Skeletal muscle tissue (tissue), 4 donors: Measurements from ENCODE around the gene GRM8. TPM values are rescaled to one million over a fixed set of nuclear protein-coding genes. Genes with fewer than 3 reads are reported as not detected.

Source experiments
- H3K27ac ChIP-seq: one replicate; pipeline ENCODE4 v1.7.0; 2013; ENCODE audit warnings: mild to moderate bottlenecking, low read depth, low read length, inconsistent platforms
- H3K27me3 ChIP-seq, 3 donors: one replicate each; pipeline ENCODE4 v1.7.0; 2013; ENCODE audit warnings: low read length in 3 of 3; ENCODE audit not compliant: control insufficient read depth in 3 of 3, insufficient read depth in 3 of 3
- H3K36me3 ChIP-seq, 3 donors: one replicate each; pipeline ENCODE4 v1.7.0; 2013; ENCODE audit warnings: low read length in 3 of 3; ENCODE audit not compliant: control insufficient read depth in 3 of 3, insufficient read depth in 3 of 3
- H3K4me1 ChIP-seq, 3 donors: one replicate each; pipeline ENCODE4 v1.7.0; 2013; ENCODE audit warnings: low read length in 3 of 3, mild to moderate bottlenecking in 3 of 3; ENCODE audit not compliant: control insufficient read depth in 3 of 3, insufficient read depth in 3 of 3
- H3K4me3 ChIP-seq, 3 donors: one replicate each; pipeline ENCODE4 v1.7.0; 2013; ENCODE audit warnings: low read length in 3 of 3
- H3K9ac ChIP-seq, 3 donors: one replicate each; pipeline ENCODE4 v1.7.0; 2013; ENCODE audit warnings: low read length in 3 of 3, mild to moderate bottlenecking in 3 of 3, moderate library complexity in 2 of 3, low read depth in 1 of 3
- H3K9me3 ChIP-seq, 3 donors: one replicate each; pipeline ENCODE4 v1.7.0; 2013; ENCODE audit warnings: low read length in 3 of 3; ENCODE audit not compliant: control insufficient read depth in 3 of 3
- total RNA-seq: library from RNA; depleted of rRNA; stranded (reverse); fragments of >200 nt; gene quantifications from one replicate; pipeline ENCODE4 v1.2.3, GENCODE V29; 2014
- donor health status: Osteomylitis.

Gene GRM8
- total RNA-seq, 1 donor from 2014 or later: not detected

DNA sequence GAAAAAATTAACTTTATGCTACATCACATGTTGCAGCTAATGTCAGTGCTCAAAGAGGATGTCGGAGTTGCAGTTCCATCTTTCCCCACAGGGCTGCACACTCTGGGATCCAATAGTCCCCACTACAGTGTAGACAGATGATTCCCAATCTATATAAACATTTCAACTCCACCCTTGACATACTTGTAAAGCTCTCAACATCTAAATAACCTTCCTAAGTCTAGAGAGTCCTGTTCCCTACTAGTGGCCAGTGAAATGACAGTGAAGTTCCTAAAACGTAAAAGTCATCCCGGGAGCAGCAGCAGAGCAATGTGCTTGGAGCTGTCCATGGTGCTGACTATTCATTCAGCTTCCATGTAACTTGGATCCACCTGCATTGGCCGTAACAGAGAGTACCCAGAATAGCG lies 145.1 kb downstream of the GRM8 start:
- H3K9ac ChIP-seq: no peak overlapping the region
- H3K27me3 ChIP-seq: no peaks in the 10 kb centered on the region
- no peaks in the 10 kb centered on the region for H3K9me3 ChIP-seq
- no peaks in the 10 kb centered on the region for H3K4me1 ChIP-seq
- no peak overlapping the region for H3K27ac ChIP-seq
- H3K4me3 ChIP-seq: no peak overlapping the region
- no peaks in the 10 kb centered on the region for H3K36me3 ChIP-seq

DNA sequence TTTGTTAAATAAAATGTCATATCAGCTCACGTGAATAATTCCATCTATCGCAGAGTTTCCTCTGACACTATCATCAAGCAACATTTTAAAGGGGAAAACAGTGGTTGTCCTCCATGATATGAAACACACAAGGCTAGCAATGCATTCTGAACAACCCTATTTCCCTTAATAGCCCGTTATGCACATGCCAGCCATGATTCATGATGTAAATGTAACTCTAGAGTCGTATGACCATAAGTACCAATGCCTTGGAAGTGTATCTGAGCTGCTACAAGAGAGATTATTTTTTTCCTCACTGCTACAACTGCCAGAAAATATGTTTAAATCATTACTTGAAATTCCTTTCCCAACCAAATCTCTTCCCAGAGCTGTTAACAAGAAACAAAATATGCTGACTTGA lies 159.4 kb downstream of the GRM8 start:
- no peak overlapping the region for H3K27ac ChIP-seq
- H3K27me3 ChIP-seq: no peaks in the 10 kb centered on the region
- no peak overlapping the region for H3K9ac ChIP-seq
- H3K36me3 ChIP-seq: no peaks in the 10 kb centered on the region
- H3K4me1 ChIP-seq: no peaks in the 10 kb centered on the region
- H3K9me3 ChIP-seq: no peaks in the 10 kb centered on the region
- no peak overlapping the region for H3K4me3 ChIP-seq

DNA sequence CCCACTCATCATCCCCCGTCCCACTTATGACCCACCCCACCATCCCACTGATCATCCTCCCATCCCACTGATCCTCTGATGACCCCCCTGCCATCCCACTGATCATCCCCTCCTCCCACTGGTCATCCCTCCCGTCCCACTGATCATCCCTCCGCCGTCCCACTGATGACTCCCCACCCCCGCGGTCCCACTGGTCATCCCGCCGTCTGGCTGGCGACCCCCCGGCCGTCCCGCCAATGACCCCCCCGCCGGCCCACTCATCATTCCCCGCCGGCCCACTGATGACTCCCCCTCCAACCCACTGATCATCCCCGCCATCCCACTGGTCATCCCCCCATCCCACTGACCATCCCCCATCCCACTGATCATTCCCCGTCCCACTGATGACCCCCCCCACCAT lies 161.1 kb downstream of the GRM8 start:
- no peaks in the 10 kb centered on the region for H3K4me1 ChIP-seq
- no peaks in the 10 kb centered on the region for H3K9me3 ChIP-seq
- no peak overlapping the region for H3K4me3 ChIP-seq
- no peaks in the 10 kb centered on the region for H3K36me3 ChIP-seq
- no peaks in the 10 kb centered on the region for H3K27me3 ChIP-seq
- H3K27ac ChIP-seq: no peak overlapping the region
- no peak overlapping the region for H3K9ac ChIP-seq

DNA sequence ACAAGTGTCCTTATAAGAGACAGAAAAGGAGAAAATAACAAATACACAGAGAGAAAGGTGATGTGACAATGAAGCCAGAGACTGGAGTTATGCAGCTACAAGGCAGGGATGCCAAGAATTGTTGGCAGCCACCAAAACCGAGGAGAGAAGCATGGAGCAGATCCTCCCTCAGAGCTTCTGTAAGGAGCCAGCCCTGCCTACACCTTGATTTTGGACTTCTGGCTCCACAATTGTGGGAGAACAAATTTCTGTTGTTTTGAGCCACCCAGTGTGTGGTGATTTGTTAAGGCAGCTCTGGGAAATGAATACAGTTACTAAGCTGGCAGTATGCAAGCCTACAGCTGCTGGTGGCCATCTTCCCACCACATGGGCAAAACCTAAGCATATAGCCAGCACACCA lies 163.6 kb downstream of the GRM8 start:
- no peaks in the 10 kb centered on the region for H3K9me3 ChIP-seq
- H3K9ac ChIP-seq: no peak overlapping the region
- H3K4me1 ChIP-seq: no peaks in the 10 kb centered on the region
- H3K4me3 ChIP-seq: no peak overlapping the region
- no peaks in the 10 kb centered on the region for H3K27me3 ChIP-seq
- no peak overlapping the region for H3K27ac ChIP-seq
- H3K36me3 ChIP-seq: no peaks in the 10 kb centered on the region

DNA sequence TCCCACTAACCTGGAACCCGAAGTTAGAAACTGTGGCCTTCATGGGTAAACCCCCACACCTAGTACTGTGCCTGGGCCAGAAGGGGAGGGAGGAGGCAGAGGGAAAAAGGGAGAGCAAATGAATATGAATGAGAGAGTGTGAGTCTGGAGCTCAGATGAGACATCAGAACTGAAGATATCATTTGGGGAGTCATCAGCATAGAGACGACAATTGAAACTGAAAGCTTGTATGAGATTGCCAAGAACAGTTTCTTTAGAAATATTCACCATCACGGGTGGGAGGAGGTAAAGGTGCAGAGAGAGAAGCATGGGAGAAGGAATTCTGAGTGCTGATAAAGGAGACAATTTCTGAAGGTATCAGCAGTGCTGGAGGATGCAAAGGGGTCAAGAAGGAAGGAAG lies 171.2 kb downstream of the GRM8 start:
- H3K4me3 ChIP-seq: no peak overlapping the region
- no peaks in the 10 kb centered on the region for H3K9me3 ChIP-seq
- no peak overlapping the region for H3K9ac ChIP-seq
- H3K4me1 ChIP-seq: no peaks in the 10 kb centered on the region
- no peaks in the 10 kb centered on the region for H3K27me3 ChIP-seq
- no peaks in the 10 kb centered on the region for H3K36me3 ChIP-seq
- no peak overlapping the region for H3K27ac ChIP-seq

DNA sequence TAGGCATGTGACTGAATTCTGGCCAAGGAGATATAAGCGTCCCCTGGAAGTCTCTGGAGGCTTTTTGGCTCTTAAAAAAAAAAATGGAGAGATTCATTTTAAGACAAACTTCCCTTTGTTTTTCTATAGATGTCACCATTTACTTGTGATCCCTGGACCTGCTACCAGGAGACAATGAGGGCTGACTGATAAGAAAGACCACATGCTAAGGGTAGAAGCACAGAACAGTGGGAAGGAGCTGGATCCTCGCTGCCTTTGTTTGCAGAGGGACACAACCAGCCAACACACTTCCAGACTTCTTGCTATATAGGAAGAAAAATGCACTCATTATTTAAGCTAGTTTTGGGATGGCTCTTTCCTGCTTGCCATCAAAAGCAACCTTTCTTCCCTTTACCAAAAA lies 172.2 kb downstream of the GRM8 start:
- Histone ChIP-seq H3K9ac (no peak overlapping the region), H3K36me3 (no peaks in the 10 kb centered on the region), H3K9me3 (no peaks in the 10 kb centered on the region), H3K27me3 (no peaks in the 10 kb centered on the region), H3K4me1 (no peaks in the 10 kb centered on the region), H3K4me3 (no peak overlapping the region), H3K27ac (no peak overlapping the region)

DNA sequence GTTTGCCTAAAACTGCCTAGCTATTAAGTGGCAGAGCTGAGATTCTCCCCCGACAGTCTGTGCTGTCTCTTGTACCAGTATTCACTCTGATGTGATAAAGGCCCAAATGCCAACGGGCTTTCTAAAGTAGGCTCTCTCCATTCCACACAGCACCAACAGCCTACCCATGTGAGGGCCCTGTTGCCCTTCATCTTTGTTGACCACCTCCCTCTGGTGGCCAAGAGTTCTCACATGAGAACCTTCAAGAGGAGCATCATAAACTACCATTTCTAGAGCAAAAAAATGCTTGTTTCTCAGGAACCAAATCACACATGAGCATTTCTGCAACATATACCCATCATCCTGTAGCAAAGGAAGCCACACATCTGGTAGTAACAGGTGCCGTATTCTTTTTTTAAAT lies 185.8 kb downstream of the GRM8 start:
- Histone ChIP-seq H3K4me3 (no peak overlapping the region), H3K27me3 (no peaks in the 10 kb centered on the region), H3K27ac (no peak overlapping the region), H3K9ac (no peak overlapping the region), H3K4me1 (no peaks in the 10 kb centered on the region), H3K9me3 (no peaks in the 10 kb centered on the region), H3K36me3 (no peaks in the 10 kb centered on the region)

DNA sequence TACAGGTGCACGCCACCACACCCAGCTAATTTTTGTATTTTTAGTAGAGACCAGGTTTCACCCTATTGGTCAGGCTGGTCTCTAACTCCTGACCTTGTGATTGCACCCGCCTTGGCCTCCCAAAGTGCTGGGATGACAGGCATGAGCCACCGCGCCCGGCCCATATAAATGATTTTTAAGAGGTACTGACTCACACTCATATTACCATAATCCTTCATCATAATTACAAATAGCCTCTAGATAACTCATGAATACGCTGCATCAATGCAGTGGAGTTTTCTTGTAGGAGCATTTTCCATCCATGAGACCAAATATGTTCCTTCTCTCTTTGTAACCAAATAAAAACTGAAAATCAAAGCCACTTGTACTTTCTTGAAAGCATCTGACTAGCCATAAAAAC lies 193.3 kb downstream of the GRM8 start:
- Histone ChIP-seq H3K27ac (no peak overlapping the region), H3K27me3 (no peaks in the 10 kb centered on the region), H3K36me3 (no peaks in the 10 kb centered on the region), H3K4me3 (no peak overlapping the region), H3K9ac (no peak overlapping the region), H3K4me1 (no peaks in the 10 kb centered on the region), H3K9me3 (no peaks in the 10 kb centered on the region)

DNA sequence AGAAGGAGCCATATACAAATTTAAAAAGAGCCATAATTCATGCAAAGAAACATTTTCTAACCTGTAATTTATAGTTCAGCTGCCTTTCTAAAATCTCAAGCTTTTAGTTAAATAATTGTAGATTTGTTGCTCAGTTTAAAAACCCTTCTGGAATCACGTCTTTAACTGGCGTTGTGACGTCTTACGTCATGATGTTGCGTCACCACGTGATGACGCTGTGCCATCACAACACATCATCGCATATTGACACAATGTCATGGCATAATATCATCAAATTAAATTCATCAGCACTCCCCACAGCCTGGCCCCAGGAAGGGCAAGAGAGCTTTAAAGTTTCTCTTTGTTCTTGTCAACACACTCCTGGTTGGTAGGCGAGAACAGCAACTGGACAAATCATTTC lies 194.8 kb downstream of the GRM8 start:
- no peak overlapping the region for H3K4me3 ChIP-seq
- no peaks in the 10 kb centered on the region for H3K9me3 ChIP-seq
- H3K9ac ChIP-seq: no peak overlapping the region
- H3K36me3 ChIP-seq: no peaks in the 10 kb centered on the region
- H3K27ac ChIP-seq: no peak overlapping the region
- no peaks in the 10 kb centered on the region for H3K4me1 ChIP-seq
- no peaks in the 10 kb centered on the region for H3K27me3 ChIP-seq

DNA sequence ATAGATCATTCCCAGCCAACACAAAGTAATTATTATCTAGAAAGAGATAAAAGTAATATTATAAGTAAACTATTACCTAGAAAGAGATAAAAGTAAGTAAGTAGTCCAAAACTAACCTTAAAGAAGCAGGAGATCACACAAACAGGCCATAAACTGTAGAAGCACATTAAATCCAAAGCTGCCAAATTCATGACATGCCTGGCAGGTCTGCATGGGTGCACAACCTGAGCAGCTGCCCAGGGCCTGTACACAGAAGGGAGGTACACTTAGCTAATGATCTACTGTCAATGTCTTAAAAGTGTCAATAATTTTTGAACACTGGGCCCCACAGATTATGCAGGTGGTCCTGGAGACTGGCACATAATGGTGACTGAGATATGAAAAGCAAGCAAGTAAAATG lies 196.5 kb downstream of the GRM8 start:
- H3K4me1 ChIP-seq: no peaks in the 10 kb centered on the region
- no peak overlapping the region for H3K27ac ChIP-seq
- H3K9me3 ChIP-seq: no peaks in the 10 kb centered on the region
- H3K9ac ChIP-seq: no peak overlapping the region
- H3K27me3 ChIP-seq: no peaks in the 10 kb centered on the region
- H3K4me3 ChIP-seq: no peak overlapping the region
- H3K36me3 ChIP-seq: no peaks in the 10 kb centered on the region

DNA sequence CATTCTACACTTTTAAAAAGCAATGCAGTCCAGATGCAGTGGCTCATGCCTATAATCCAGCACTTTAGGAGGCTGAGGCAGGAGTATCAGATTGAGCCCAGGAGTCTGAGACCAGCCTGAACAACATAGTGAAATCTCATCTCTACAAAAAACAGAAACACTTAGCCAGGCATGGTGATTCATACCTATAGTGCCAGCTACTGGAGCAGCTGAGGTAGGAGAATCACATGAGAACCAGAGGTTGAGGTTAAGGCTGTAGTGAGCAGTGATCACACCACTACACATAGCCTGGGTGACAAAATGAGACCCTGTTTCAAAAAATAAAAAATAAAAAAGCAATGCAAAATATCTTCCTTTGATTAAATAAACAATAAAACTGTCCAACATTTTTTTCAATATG lies 205.2 kb downstream of the GRM8 start:
- Histone ChIP-seq H3K27me3 (no peaks in the 10 kb centered on the region), H3K9ac (no peak overlapping the region), H3K9me3 (no peaks in the 10 kb centered on the region), H3K36me3 (no peaks in the 10 kb centered on the region), H3K27ac (no peak overlapping the region), H3K4me3 (no peak overlapping the region), H3K4me1 (no peaks in the 10 kb centered on the region)
